ENCODE results near the gene RAB4A. TPM values are rescaled to one million over a fixed set of nuclear protein-coding genes. Genes with fewer than 3 reads are reported as not detected.

Gene RAB4A
- total RNA-seq, 4 donors from 2014 or later, result 24.1 to 50.7 (median 43.0) TPM

GRCh38 chr1:229280921-229281320 lies 10.0 kb downstream of the RAB4A start:
- H3K4me1 ChIP-seq, result peaks cover 0 to 30% (median 0%) of the 10 kb centered on the region in 3 donors
- no peaks in the 10 kb centered on the region for H3K9me3 ChIP-seq
- DNase-seq, result no peak
- 58 to 60% methylated on average over 3 of the region's 3 CpGs for WGBS, 2 donors
- intact Hi-C loops (cut with DNase I), result no loop called here
- H3K4me3 ChIP-seq, result no peak overlapping the region
- peaks cover 0 to 11% (median 0%) of the 10 kb centered on the region in 3 donors for H3K36me3 ChIP-seq
- no peak for TF ChIP-seq POLR2A (IDR thresholded peaks at IDR 0.05)
- TF ChIP-seq, protein P1, sequence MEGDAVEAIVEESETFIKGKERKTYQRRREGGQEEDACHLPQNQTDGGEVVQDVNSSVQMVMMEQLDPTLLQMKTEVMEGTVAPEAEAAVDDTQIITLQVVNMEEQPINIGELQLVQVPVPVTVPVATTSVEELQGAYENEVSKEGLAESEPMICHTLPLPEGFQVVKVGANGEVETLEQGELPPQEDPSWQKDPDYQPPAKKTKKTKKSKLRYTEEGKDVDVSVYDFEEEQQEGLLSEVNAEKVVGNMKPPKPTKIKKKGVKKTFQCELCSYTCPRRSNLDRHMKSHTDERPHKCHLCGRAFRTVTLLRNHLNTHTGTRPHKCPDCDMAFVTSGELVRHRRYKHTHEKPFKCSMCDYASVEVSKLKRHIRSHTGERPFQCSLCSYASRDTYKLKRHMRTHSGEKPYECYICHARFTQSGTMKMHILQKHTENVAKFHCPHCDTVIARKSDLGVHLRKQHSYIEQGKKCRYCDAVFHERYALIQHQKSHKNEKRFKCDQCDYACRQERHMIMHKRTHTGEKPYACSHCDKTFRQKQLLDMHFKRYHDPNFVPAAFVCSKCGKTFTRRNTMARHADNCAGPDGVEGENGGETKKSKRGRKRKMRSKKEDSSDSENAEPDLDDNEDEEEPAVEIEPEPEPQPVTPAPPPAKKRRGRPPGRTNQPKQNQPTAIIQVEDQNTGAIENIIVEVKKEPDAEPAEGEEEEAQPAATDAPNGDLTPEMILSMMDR (IDR thresholded peaks at IDR 0.05), result no peak
- no peaks in the 10 kb centered on the region for H3K27me3 ChIP-seq
- H3K27ac ChIP-seq, result no peak overlapping the region

DNA sequence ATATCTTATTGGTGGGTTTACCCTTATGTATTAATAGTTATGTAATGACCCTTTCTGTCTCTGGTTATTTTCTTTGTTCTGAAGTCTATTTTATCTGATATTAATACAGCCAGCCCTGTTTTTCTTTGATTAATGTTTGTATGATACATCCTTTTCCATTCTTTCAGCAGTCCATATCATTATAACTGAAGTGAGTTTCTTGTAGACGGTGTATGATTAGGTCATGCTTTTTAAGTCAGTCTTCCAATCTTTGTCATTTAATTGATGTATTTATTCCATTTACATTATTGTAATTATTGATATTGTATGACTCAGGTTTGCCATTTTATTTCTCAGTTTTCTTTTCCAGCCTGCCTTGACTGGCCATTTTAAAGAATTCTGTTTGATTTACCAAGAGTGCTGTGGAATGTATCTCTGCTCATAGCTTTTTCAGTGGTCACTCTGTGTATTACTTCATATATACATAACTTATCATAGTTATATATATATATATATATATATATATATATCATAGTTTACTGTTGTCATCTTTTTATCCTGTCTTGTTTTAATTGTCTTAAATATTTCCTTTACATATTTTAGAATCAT lies 10.5 kb downstream of the RAB4A start:
- TF ChIP-seq, protein P1 (IDR thresholded peaks at IDR 0.05), result no peak
- no peak for TF ChIP-seq POLR2A (IDR thresholded peaks at IDR 0.05)
- no peak overlapping the region for H3K27ac ChIP-seq

GRCh38 chr1:229282295-229282823 lies 11.4 kb downstream of the RAB4A start:
- no peak overlapping the region for H3K4me3 ChIP-seq
- DNase-seq, result no peak
- intact Hi-C loops (cut with DNase I), result no loop called here
- no peak for TF ChIP-seq POLR2A (IDR thresholded peaks at IDR 0.05)
- TF ChIP-seq, protein P1 (IDR thresholded peaks at IDR 0.05), result no peak
- H3K4me1 ChIP-seq, result peaks cover 5 to 45% (median 9%) of the 10 kb centered on the region in 3 donors
- WGBS, 2 donors, result 69 to 88% methylated on average over 1 of the region's 1 CpG
- H3K27me3 ChIP-seq, result no peaks in the 10 kb centered on the region
- no peaks in the 10 kb centered on the region for H3K9me3 ChIP-seq
- H3K36me3 ChIP-seq, result peaks cover 0 to 8% (median 0%) of the 10 kb centered on the region in 3 donors
- no peak overlapping the region for H3K27ac ChIP-seq

More for the DNA sequence above, 10.5 kb downstream of the RAB4A start:
- WGBS, 2 donors, result 71 to 82% methylated on average over 1 of the region's 1 CpG
- no peak for DNase-seq
- intact Hi-C loops (cut with DNase I), result no loop called here
- Histone ChIP-seq H3K4me1 (peaks cover 0 to 35% (median under 1%) of the 10 kb centered on the region in 3 donors), H3K9me3 (no peaks in the 10 kb centered on the region), H3K4me3 (no peak overlapping the region), H3K36me3 (peaks cover 0 to 11% (median 0%) of the 10 kb centered on the region in 3 donors), H3K27me3 (no peaks in the 10 kb centered on the region)

DNA sequence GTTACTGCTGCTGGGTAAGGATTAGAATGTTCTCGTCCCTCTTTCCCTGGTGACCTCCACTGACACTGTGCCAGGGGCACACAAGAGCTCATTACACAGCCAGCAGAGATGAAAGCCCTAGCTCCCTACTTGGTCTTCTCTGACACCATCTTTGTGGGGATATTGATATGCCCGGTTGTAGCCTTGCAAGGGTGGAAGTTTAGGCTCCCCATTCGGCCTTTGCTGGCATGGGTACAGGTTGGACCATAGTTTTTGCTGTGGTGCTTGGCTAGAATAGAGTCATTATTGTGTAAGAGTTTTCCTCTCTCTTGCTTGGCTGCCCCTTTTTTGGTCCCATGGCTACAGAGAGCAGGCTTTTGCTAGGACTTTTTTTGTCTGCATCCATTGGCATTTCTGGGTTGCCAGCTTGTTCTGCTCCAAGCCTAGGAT lies 12.3 kb downstream of the RAB4A start:
- peaks cover 5 to 50% (median 9%) of the 10 kb centered on the region in 3 donors for H3K4me1 ChIP-seq
- H3K36me3 ChIP-seq, result peaks cover 0 to under 1% (median 0%) of the 10 kb centered on the region in 3 donors
- no peak overlapping the region for H3K4me3 ChIP-seq
- no peak overlapping the region for H3K27ac ChIP-seq
- TF ChIP-seq, protein P1 (IDR thresholded peaks at IDR 0.05), result no peak
- no peak for TF ChIP-seq POLR2A (IDR thresholded peaks at IDR 0.05)
- no peak for DNase-seq
- intact Hi-C loops (cut with DNase I), result no loop called here
- no peaks in the 10 kb centered on the region for H3K9me3 ChIP-seq
- H3K27me3 ChIP-seq, result no peaks in the 10 kb centered on the region
- WGBS, 2 donors, result 86% methylated on average over 3 of the region's 3 CpGs; no CpG with 5 or more reads in 1 of the 2 donors

DNA sequence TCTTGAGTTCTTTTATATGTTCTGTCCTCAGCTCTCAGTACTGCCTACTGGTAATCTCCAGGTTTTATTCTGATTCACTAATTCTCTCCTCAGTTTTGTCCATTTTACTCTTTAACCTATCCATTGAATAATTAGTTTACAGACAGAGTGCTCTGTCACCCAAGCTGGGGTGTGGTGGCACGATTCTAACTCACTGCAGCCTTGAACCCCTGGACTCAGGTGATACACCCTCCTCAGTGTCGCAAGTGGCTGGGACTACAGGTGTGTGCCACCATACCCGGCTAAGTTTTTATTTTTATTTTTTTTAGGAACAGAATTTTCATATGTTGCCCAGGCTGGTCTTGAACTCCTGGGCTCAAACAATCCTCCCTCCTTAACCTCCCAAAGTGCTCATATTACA lies 14.0 kb downstream of the RAB4A start:
- Histone ChIP-seq H3K9me3 (no peaks in the 10 kb centered on the region), H3K36me3 (peaks cover 0 to 14% (median 0%) of the 10 kb centered on the region in 3 donors), H3K4me3 (no peak overlapping the region), H3K4me1 (peaks cover 5 to 48% (median 9%) of the 10 kb centered on the region in 3 donors), H3K27me3 (no peaks in the 10 kb centered on the region), H3K27ac (no peak overlapping the region)
- no peak for TF ChIP-seq POLR2A (IDR thresholded peaks at IDR 0.05)
- TF ChIP-seq, protein P1 (IDR thresholded peaks at IDR 0.05), result no peak
- WGBS, 2 donors, result 92 to 93% methylated on average over 3 of the region's 3 CpGs
- intact Hi-C loops (cut with DNase I), result no loop called here
- no peak for DNase-seq

All from esophagus squamous epithelium (tissue), 5 donors.